ENCODE data around the gene PDE5A.
"Not testable (repeated sequence)": the region's sequence is repeated elsewhere in the genome, so short reads cannot be mapped to it uniquely, and the experiment has no call there.

Gene PDE5A

GRCh38 chr4:119643306-119644042, 14.9 kb upstream of the PDE5A start:
- no peaks in the 10 kb centered on the region for H3K79me1 ChIP-seq (ENCODE audit: low read length)
- H2BK15ac ChIP-seq (replicated peaks; ENCODE audit: low read depth): no peak overlapping the region
- no peaks in the 10 kb centered on the region for H3K27me3 ChIP-seq (ENCODE audit: insufficient read depth, low read length, poor library complexity)
- no peaks in the 10 kb centered on the region for H3K36me3 ChIP-seq (ENCODE audit: control insufficient read depth, insufficient read depth, low read length)
- H3K4ac ChIP-seq (ENCODE audit: low read depth, low read length): no peak overlapping the region
- H3K56ac ChIP-seq (ENCODE audit: low read length): no peak overlapping the region
- no peak overlapping the region for H2BK120ac ChIP-seq (ENCODE audit: low read depth, low read length)
- no peak overlapping the region for H3K4me3 ChIP-seq (ENCODE audit: low read length)
- no peaks in the 10 kb centered on the region for H3K4me1 ChIP-seq (ENCODE audit: control insufficient read depth, low read depth, low read length)
- H2BK5ac ChIP-seq (ENCODE audit: low read length): no peak overlapping the region
- no peak overlapping the region for H3K18ac ChIP-seq (ENCODE audit: low read length)
- WGBS (ENCODE audit: extremely low coverage, insufficient coverage, low lambda C conversion rate): no CpG with 5 or more reads among the region's 6 CpGs
- H3K4me2 ChIP-seq (ENCODE audit: low read length): no peak overlapping the region
- H4K8ac ChIP-seq (ENCODE audit: low read depth, low read length): no peak overlapping the region
- no peak overlapping the region for H3K9ac ChIP-seq (ENCODE audit: low read length)
- H2AK5ac ChIP-seq (ENCODE audit: low read length): no peak overlapping the region
- no peak for DNase-seq
- no peak overlapping the region for H3K27ac ChIP-seq (ENCODE audit: low read depth, low read length)
- no peaks in the 10 kb centered on the region for H3K79me2 ChIP-seq (ENCODE audit: control insufficient read depth, insufficient read depth, low read length)
- H3K23ac ChIP-seq (ENCODE audit: low read length): no peak overlapping the region
- H4K5ac ChIP-seq (ENCODE audit: low read length): no peak overlapping the region

- no peak overlapping the region for H4K5ac ChIP-seq (ENCODE audit: low read length)
- DNase-seq: no peak
- no peaks in the 10 kb centered on the region for H3K36me3 ChIP-seq (ENCODE audit: control insufficient read depth, insufficient read depth, low read length)
- H3K18ac ChIP-seq (ENCODE audit: low read length): no peak overlapping the region
- H3K4me2 ChIP-seq (ENCODE audit: low read length): no peak overlapping the region
- no peak overlapping the region for H3K4ac ChIP-seq (ENCODE audit: low read depth, low read length)
- H2BK15ac ChIP-seq (replicated peaks; ENCODE audit: low read depth): no peak overlapping the region
- H2BK120ac ChIP-seq (ENCODE audit: low read depth, low read length): no peak overlapping the region
- H3K56ac ChIP-seq (ENCODE audit: low read length): no peak overlapping the region
- no peak overlapping the region for H3K27ac ChIP-seq (ENCODE audit: low read depth, low read length)
- no peak overlapping the region for H3K4me3 ChIP-seq (ENCODE audit: low read length)
- no peak overlapping the region for H2AK5ac ChIP-seq (ENCODE audit: low read length)
- H3K79me2 ChIP-seq (ENCODE audit: control insufficient read depth, insufficient read depth, low read length): no peaks in the 10 kb centered on the region
- no peak overlapping the region for H3K23ac ChIP-seq (ENCODE audit: low read length)
- H2BK5ac ChIP-seq (ENCODE audit: low read length): no peak overlapping the region
- no peaks in the 10 kb centered on the region for H3K79me1 ChIP-seq (ENCODE audit: low read length)
- H3K27me3 ChIP-seq (ENCODE audit: insufficient read depth, low read length, poor library complexity): no peaks in the 10 kb centered on the region
- no peak overlapping the region for H3K9ac ChIP-seq (ENCODE audit: low read length)
- no peak overlapping the region for H4K8ac ChIP-seq (ENCODE audit: low read depth, low read length)
- H3K4me1 ChIP-seq (ENCODE audit: control insufficient read depth, low read depth, low read length): no peaks in the 10 kb centered on the region
These were observed 13.2 kb upstream of the PDE5A start for GRCh38 chr4:119641765-119642164.

GRCh38 chr4:119638359-119638758, 9.8 kb upstream of the PDE5A start:
- Histone ChIP-seq H3K18ac (ENCODE audit: low read length) (no peak overlapping the region), H3K4me1 (ENCODE audit: control insufficient read depth, low read depth, low read length) (no peaks in the 10 kb centered on the region), H2BK120ac (ENCODE audit: low read depth, low read length) (no peak overlapping the region), H3K4ac (ENCODE audit: low read depth, low read length) (no peak overlapping the region), H3K4me3 (ENCODE audit: low read length) (no peak overlapping the region), H3K27me3 (ENCODE audit: insufficient read depth, low read length, poor library complexity) (no peaks in the 10 kb centered on the region), H3K79me1 (ENCODE audit: low read length) (no peaks in the 10 kb centered on the region), H3K56ac (ENCODE audit: low read length) (no peak overlapping the region), H3K36me3 (ENCODE audit: control insufficient read depth, insufficient read depth, low read length) (no peaks in the 10 kb centered on the region), H3K4me2 (ENCODE audit: low read length) (no peak overlapping the region), H2AK5ac (ENCODE audit: low read length) (no peak overlapping the region), H3K27ac (ENCODE audit: low read depth, low read length) (no peak overlapping the region), H3K23ac (ENCODE audit: low read length) (no peak overlapping the region), H4K5ac (ENCODE audit: low read length) (no peak overlapping the region), H4K8ac (ENCODE audit: low read depth, low read length) (no peak overlapping the region), H3K79me2 (ENCODE audit: control insufficient read depth, insufficient read depth, low read length) (no peaks in the 10 kb centered on the region), H2BK5ac (ENCODE audit: low read length) (no peak overlapping the region), H3K9ac (ENCODE audit: low read length) (no peak overlapping the region), H2BK15ac (replicated peaks; ENCODE audit: low read depth) (no peak overlapping the region)
- no peak for DNase-seq
- no CpG with 5 or more reads among the region's 1 CpG for WGBS (ENCODE audit: extremely low coverage, insufficient coverage, low lambda C conversion rate)

- H2BK15ac ChIP-seq (replicated peaks; ENCODE audit: low read depth): not testable (repeated sequence)
These were observed 8.2 kb upstream of the PDE5A start for GRCh38 chr4:119636851-119637250.

GRCh38 chr4:119632216-119632615, 3.6 kb upstream of the PDE5A start:
- H3K79me2 ChIP-seq (ENCODE audit: control insufficient read depth, insufficient read depth, low read length): no peaks in the 10 kb centered on the region
- H3K23ac ChIP-seq (ENCODE audit: low read length): no peak overlapping the region
- H2BK5ac ChIP-seq (ENCODE audit: low read length): no peak overlapping the region
- H3K4me2 ChIP-seq (ENCODE audit: low read length): no peak overlapping the region
- H2BK120ac ChIP-seq (ENCODE audit: low read depth, low read length): no peak overlapping the region
- no peak overlapping the region for H3K56ac ChIP-seq (ENCODE audit: low read length)
- no peak for DNase-seq
- H3K4me1 ChIP-seq (ENCODE audit: control insufficient read depth, low read depth, low read length): no peaks in the 10 kb centered on the region
- H3K18ac ChIP-seq (ENCODE audit: low read length): no peak overlapping the region
- no peak overlapping the region for H3K27ac ChIP-seq (ENCODE audit: low read depth, low read length)
- no peak overlapping the region for H3K4ac ChIP-seq (ENCODE audit: low read depth, low read length)
- no peaks in the 10 kb centered on the region for H3K79me1 ChIP-seq (ENCODE audit: low read length)
- no peaks in the 10 kb centered on the region for H3K27me3 ChIP-seq (ENCODE audit: insufficient read depth, low read length, poor library complexity)
- no peak overlapping the region for H4K5ac ChIP-seq (ENCODE audit: low read length)
- no peaks in the 10 kb centered on the region for H3K36me3 ChIP-seq (ENCODE audit: control insufficient read depth, insufficient read depth, low read length)
- no peak overlapping the region for H3K4me3 ChIP-seq (ENCODE audit: low read length)
- no peak overlapping the region for H2BK15ac ChIP-seq (replicated peaks; ENCODE audit: low read depth)
- no peak overlapping the region for H4K8ac ChIP-seq (ENCODE audit: low read depth, low read length)
- no CpG with 5 or more reads among the region's 1 CpG for WGBS (ENCODE audit: extremely low coverage, insufficient coverage, low lambda C conversion rate)
- no peak overlapping the region for H3K9ac ChIP-seq (ENCODE audit: low read length)
- no peak overlapping the region for H2AK5ac ChIP-seq (ENCODE audit: low read length)

More at GRCh38 chr4:119636851-119637250, 8.2 kb upstream of the PDE5A start:
- H3K27ac ChIP-seq (ENCODE audit: low read depth, low read length); H3K18ac ChIP-seq (ENCODE audit: low read length); DNase-seq; H3K4me2 ChIP-seq (ENCODE audit: low read length); H3K27me3 ChIP-seq (ENCODE audit: insufficient read depth, low read length, poor library complexity); H3K23ac ChIP-seq (ENCODE audit: low read length); H4K5ac ChIP-seq (ENCODE audit: low read length); H4K8ac ChIP-seq (ENCODE audit: low read depth, low read length); H3K56ac ChIP-seq (ENCODE audit: low read length); H2BK5ac ChIP-seq (ENCODE audit: low read length); H3K79me1 ChIP-seq (ENCODE audit: low read length); H2AK5ac ChIP-seq (ENCODE audit: low read length); H3K79me2 ChIP-seq (ENCODE audit: control insufficient read depth, insufficient read depth, low read length); H3K4me3 ChIP-seq (ENCODE audit: low read length); H3K4me1 ChIP-seq (ENCODE audit: control insufficient read depth, low read depth, low read length); H3K4ac ChIP-seq (ENCODE audit: low read depth, low read length); H2BK120ac ChIP-seq (ENCODE audit: low read depth, low read length); H3K36me3 ChIP-seq (ENCODE audit: control insufficient read depth, insufficient read depth, low read length); H3K9ac ChIP-seq (ENCODE audit: low read length): not testable (repeated sequence)

GRCh38 chr4:119629142-119629471, 503 bp upstream of the PDE5A start:
- H3K79me2 ChIP-seq (ENCODE audit: control insufficient read depth, insufficient read depth, low read length): peaks cover 2% of the 10 kb centered on the region
- peak overlapping the region; percentile 97 for H3K4me2 ChIP-seq (ENCODE audit: low read length)
- no peak for DNase-seq
- no peaks in the 10 kb centered on the region for H3K4me1 ChIP-seq (ENCODE audit: control insufficient read depth, low read depth, low read length)
- no peak overlapping the region for H3K23ac ChIP-seq (ENCODE audit: low read length)
- no peak overlapping the region for H3K18ac ChIP-seq (ENCODE audit: low read length)
- H2BK15ac ChIP-seq (replicated peaks; ENCODE audit: low read depth): no peak overlapping the region
- no peak overlapping the region for H3K27ac ChIP-seq (ENCODE audit: low read depth, low read length)
- WGBS (ENCODE audit: extremely low coverage, insufficient coverage, low lambda C conversion rate): no CpG with 5 or more reads among the region's 12 CpGs
- no peaks in the 10 kb centered on the region for H3K27me3 ChIP-seq (ENCODE audit: insufficient read depth, low read length, poor library complexity)
- peak overlapping the region; percentile 58 for H3K4me3 ChIP-seq (ENCODE audit: low read length)
- H2BK120ac ChIP-seq (ENCODE audit: low read depth, low read length): no peak overlapping the region
- peak overlapping the region; percentile 67 for H3K9ac ChIP-seq (ENCODE audit: low read length)
- no peaks in the 10 kb centered on the region for H3K36me3 ChIP-seq (ENCODE audit: control insufficient read depth, insufficient read depth, low read length)
- H3K79me1 ChIP-seq (ENCODE audit: low read length): no peaks in the 10 kb centered on the region
- no peak overlapping the region for H2BK5ac ChIP-seq (ENCODE audit: low read length)
- no peak overlapping the region for H4K8ac ChIP-seq (ENCODE audit: low read depth, low read length)
- no peak overlapping the region for H2AK5ac ChIP-seq (ENCODE audit: low read length)
- H4K5ac ChIP-seq (ENCODE audit: low read length): no peak overlapping the region
- H3K4ac ChIP-seq (ENCODE audit: low read depth, low read length): no peak overlapping the region
- H3K56ac ChIP-seq (ENCODE audit: low read length): peak overlapping the region; percentile 91

All from mesendoderm (in vitro differentiated cells).